GM23338 (cell line): ENCODE results near the gene CD7. TPM values are rescaled to one million over a fixed set of nuclear protein-coding genes. Genes with fewer than 3 reads are reported as not detected.

ENCODE experiments used
- ATAC-seq: fragments of 200-7000 bp; cut with Tn5 transposase; 3 replicates; pipeline ENCODE4 v1.9.1; 2020
- DNase-seq: peaks from one replicate; pipeline ENCODE4 v3.0.0-alpha.2; 2015; ENCODE audit warnings: low spot score
- H2AFZ ChIP-seq: fragments of 200-600 bp; sonication (generic); 2 replicates; pipeline ENCODE4 v1.8.0; 2016; ENCODE audit warnings: antibody characterized with exemption, mild to moderate bottlenecking, moderate library complexity
- H3F3A ChIP-seq: fragments of 200-600 bp; sonication (generic); replicated peaks from 2 replicates; pipeline ENCODE4 v1.8.0; 2017; ENCODE audit warnings: antibody characterized with exemption, mixed run types, low read depth
- H3K27ac ChIP-seq: fragments of 200-600 bp; sonication (generic); 2 replicates; pipeline ENCODE4 v1.6.1; 2016; ENCODE audit warnings: low read depth
- H3K27me3 ChIP-seq: fragments of 200-600 bp; sonication (generic); 2 replicates; pipeline ENCODE4 v1.8.0; 2016; ENCODE audit warnings: mild to moderate bottlenecking, mixed run types, moderate library complexity; ENCODE audit not compliant: insufficient read depth
- H3K36me3 ChIP-seq: fragments of 200-600 bp; sonication (generic); 2 replicates; pipeline ENCODE4 v1.8.0; 2016; ENCODE audit warnings: mild to moderate bottlenecking; ENCODE audit not compliant: insufficient read depth
- H3K4me1 ChIP-seq: fragments of 200-600 bp; sonication (generic); 2 replicates; pipeline ENCODE4 v1.8.0; 2016; ENCODE audit warnings: mild to moderate bottlenecking, moderate library complexity; ENCODE audit not compliant: insufficient read depth
- H3K4me2 ChIP-seq: fragments of 200-600 bp; sonication (generic); 2 replicates; pipeline ENCODE4 v1.7.1; 2017; ENCODE audit warnings: mixed run types
- H3K4me3 ChIP-seq: fragments of 200-600 bp; sonication (generic); 2 replicates; pipeline ENCODE4 v1.6.1; 2016; ENCODE audit warnings: mixed run types
- H3K79me2 ChIP-seq: fragments of 200-600 bp; sonication (generic); replicated peaks from 2 replicates; pipeline ENCODE4 v1.8.0; 2017; ENCODE audit warnings: mild to moderate bottlenecking; ENCODE audit not compliant: insufficient read depth
- H3K9me2 ChIP-seq: fragments of 200-600 bp; sonication (generic); 2 replicates; pipeline ENCODE4 v1.8.0; 2017; ENCODE audit not compliant: insufficient read depth
- H4K20me1 ChIP-seq: fragments of 200-600 bp; sonication (generic); replicated peaks from 2 replicates; pipeline ENCODE4 v1.8.0; 2017; ENCODE audit warnings: mild to moderate bottlenecking; ENCODE audit not compliant: insufficient read depth
- H3K27ac Mint-ChIP-seq: 2 replicates; pipeline ENCODE4 v1.8.0; 2020; ENCODE audit warnings: inconsistent platforms, mild to moderate bottlenecking, moderate library complexity, mixed read lengths
- H3K27me3 Mint-ChIP-seq: 3 replicates; pipeline ENCODE4 v1.8.0; 2022; ENCODE audit warnings: low read depth, mild to moderate bottlenecking, moderate library complexity, mixed read lengths, inconsistent platforms; ENCODE audit not compliant: insufficient read depth, poor library complexity
- H3K36me3 Mint-ChIP-seq: 3 replicates; pipeline ENCODE4 v1.8.0; 2021; ENCODE audit warnings: low read depth, mild to moderate bottlenecking, inconsistent platforms, moderate library complexity, mixed read lengths
- H3K4me1 Mint-ChIP-seq: 3 replicates; pipeline ENCODE4 v1.8.0; 2020; ENCODE audit warnings: mild to moderate bottlenecking, inconsistent platforms, mixed read lengths
- H3K4me3 Mint-ChIP-seq: 3 replicates; pipeline ENCODE4 v1.8.0; 2021; ENCODE audit warnings: moderate library complexity, mild to moderate bottlenecking, inconsistent platforms, mixed read lengths
- H3K9me3 Mint-ChIP-seq: 3 replicates; pipeline ENCODE4 v1.8.0; 2020; ENCODE audit warnings: moderate library complexity, mild to moderate bottlenecking, inconsistent platforms, mixed read lengths
- CREB1 ChIP-seq: fragments of 250-450 bp; sonication (Bioruptor Pico); IDR thresholded peaks from 2 replicates; pipeline ENCODE4 v1.5.0; 2020; ENCODE audit warnings: low read depth, mild to moderate bottlenecking, moderate library complexity
- CTCF ChIP-seq, 2 experiments: fragments of 200-600 bp in 1 of 2; sonication (generic) in 1 of 2; conservative IDR thresholded peaks; 2 replicates each; pipeline versions ENCODE4 v1.5.1 to v1.6.1; 2016 to 2017; ENCODE audit warnings: antibody characterized with exemption in 2 of 2, low read depth in 2 of 2, mild to moderate bottlenecking in 2 of 2, moderate library complexity in 1 of 2
- EZH2phosphoT487 ChIP-seq: fragments of 200-600 bp; sonication (generic); IDR thresholded peaks from one replicate; pipeline ENCODE4 v1.8.1; 2018; ENCODE audit warnings: antibody characterized with exemption; ENCODE audit not compliant: unreplicated experiment
- POLR2AphosphoS5 ChIP-seq: IDR thresholded peaks from 2 replicates; pipeline ENCODE4 v1.6.1; 2016; ENCODE audit warnings: antibody characterized with exemption, low read depth
- ZNF114 ChIP-seq: fragments of 250-450 bp; sonication (Bioruptor Pico); IDR thresholded peaks from 2 replicates; pipeline ENCODE4 v1.5.0; 2020; ENCODE audit warnings: mild to moderate bottlenecking, moderate library complexity
- polyA plus RNA-seq: library from polyadenylated mRNA; unstranded; fragments of >200 nt; fragmentation: Nextera tagmentation; extraction: Ambion mirVana; gene quantifications from 2 replicates; pipeline ENCODE4 v1.2.1, GENCODE V29; 2016
- total RNA-seq: library from RNA; depleted of rRNA; stranded (reverse); fragments of >200 nt; shearing (Covaris generic); gene quantifications from 2 replicates; pipeline ENCODE4 v1.2.3, GENCODE V29; 2014
- TF ChIP-seq, protein P1 (sequence below): IDR thresholded peaks from 2 replicates; pipeline ENCODE4 v1.6.1; 2016; ENCODE audit warnings: antibody characterized with exemption
- TF ChIP-seq, protein P2 (sequence below): IDR thresholded peaks from one replicate; pipeline ENCODE4 v1.6.1; 2018; ENCODE audit warnings: antibody characterized with exemption; ENCODE audit not compliant: unreplicated experiment

CD7 gene
- total and polyA plus RNA-seq, 2 experiments from 2014 or later, result 0.42 to 0.44 TPM

DNA sequence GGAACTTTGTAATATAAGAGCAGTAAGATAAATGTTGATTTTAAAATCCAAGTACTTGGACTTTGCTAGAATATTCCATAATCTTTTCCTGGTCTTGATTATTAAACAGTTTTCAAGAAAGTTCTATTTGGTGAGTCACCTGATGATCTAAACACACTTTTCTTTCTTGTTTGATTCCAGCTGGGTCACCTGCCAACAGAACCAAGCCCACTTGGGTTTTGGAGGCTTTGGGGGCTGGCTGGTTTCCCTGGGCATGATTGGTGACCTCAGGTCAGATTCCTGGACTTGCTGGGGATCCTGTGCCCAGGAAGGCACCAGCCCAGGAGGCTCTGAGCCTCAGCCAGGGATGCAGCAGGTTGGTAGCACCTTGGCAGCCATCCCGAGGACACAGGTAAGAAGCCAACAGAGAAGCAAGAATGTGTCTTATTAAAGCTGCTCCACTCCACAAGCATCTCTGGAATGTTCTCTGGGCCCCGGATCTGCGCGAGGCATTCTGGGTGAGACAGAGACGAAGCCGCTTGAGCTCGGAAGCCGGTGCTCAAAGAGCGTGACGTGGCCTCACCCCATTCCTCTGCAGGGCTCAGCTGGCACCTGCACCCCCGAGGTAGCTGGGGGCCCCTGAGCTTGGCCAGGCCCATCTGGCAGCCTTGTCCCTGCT is 38.5 kb upstream of the CD7 start (continued):
- TF ChIP-seq CTCF (conservative IDR thresholded peaks at IDR 0.05; ENCODE audit: low read depth in 2 of 2) (no peak), POLR2AphosphoS5 (no peak), ZNF114 (CRISPR knock-in tag) (no peak), EZH2phosphoT487 (no peak), CREB1 (CRISPR knock-in tag) (no peak)
- TF ChIP-seq, protein P1, sequence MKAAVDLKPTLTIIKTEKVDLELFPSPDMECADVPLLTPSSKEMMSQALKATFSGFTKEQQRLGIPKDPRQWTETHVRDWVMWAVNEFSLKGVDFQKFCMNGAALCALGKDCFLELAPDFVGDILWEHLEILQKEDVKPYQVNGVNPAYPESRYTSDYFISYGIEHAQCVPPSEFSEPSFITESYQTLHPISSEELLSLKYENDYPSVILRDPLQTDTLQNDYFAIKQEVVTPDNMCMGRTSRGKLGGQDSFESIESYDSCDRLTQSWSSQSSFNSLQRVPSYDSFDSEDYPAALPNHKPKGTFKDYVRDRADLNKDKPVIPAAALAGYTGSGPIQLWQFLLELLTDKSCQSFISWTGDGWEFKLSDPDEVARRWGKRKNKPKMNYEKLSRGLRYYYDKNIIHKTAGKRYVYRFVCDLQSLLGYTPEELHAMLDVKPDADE, result no peak
- TF ChIP-seq, protein P2, sequence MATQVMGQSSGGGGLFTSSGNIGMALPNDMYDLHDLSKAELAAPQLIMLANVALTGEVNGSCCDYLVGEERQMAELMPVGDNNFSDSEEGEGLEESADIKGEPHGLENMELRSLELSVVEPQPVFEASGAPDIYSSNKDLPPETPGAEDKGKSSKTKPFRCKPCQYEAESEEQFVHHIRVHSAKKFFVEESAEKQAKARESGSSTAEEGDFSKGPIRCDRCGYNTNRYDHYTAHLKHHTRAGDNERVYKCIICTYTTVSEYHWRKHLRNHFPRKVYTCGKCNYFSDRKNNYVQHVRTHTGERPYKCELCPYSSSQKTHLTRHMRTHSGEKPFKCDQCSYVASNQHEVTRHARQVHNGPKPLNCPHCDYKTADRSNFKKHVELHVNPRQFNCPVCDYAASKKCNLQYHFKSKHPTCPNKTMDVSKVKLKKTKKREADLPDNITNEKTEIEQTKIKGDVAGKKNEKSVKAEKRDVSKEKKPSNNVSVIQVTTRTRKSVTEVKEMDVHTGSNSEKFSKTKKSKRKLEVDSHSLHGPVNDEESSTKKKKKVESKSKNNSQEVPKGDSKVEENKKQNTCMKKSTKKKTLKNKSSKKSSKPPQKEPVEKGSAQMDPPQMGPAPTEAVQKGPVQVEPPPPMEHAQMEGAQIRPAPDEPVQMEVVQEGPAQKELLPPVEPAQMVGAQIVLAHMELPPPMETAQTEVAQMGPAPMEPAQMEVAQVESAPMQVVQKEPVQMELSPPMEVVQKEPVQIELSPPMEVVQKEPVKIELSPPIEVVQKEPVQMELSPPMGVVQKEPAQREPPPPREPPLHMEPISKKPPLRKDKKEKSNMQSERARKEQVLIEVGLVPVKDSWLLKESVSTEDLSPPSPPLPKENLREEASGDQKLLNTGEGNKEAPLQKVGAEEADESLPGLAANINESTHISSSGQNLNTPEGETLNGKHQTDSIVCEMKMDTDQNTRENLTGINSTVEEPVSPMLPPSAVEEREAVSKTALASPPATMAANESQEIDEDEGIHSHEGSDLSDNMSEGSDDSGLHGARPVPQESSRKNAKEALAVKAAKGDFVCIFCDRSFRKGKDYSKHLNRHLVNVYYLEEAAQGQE, result no peak

- H3K36me3 Mint-ChIP-seq, result no peaks in the 10 kb centered on the region
- no peak for ATAC-seq
- H3K27me3 ChIP-seq, result no peaks in the 10 kb centered on the region
- H3K4me3 Mint-ChIP-seq, result no peak overlapping the region
- no peaks in the 10 kb centered on the region for H4K20me1 ChIP-seq
- H3K27ac Mint-ChIP-seq, result no peak overlapping the region
- H3K4me2 ChIP-seq, result no peak overlapping the region
- TF ChIP-seq EZH2phosphoT487, result no peak
- H3K4me3 ChIP-seq, result no peak overlapping the region
- H3K79me2 ChIP-seq, result no peaks in the 10 kb centered on the region
- H2AFZ ChIP-seq, result no peak overlapping the region
- H3F3A ChIP-seq, result no peaks in the 10 kb centered on the region
- H3K4me1 ChIP-seq, result no peaks in the 10 kb centered on the region
- H3K27me3 Mint-ChIP-seq, result peaks cover 17% of the 10 kb centered on the region
- no peak overlapping the region for H3K27ac ChIP-seq
- no peaks in the 10 kb centered on the region for H3K9me2 ChIP-seq
- H3K9me3 Mint-ChIP-seq, result no peaks in the 10 kb centered on the region
- H3K4me1 Mint-ChIP-seq, result peaks cover 12% of the 10 kb centered on the region
- no peak for DNase-seq
- H3K36me3 ChIP-seq, result no peaks in the 10 kb centered on the region
Measured at GRCh38 chr17:82354804-82355308, 37.4 kb upstream of the CD7 start.
